SK-N-SH (cell line): ENCODE measurements around the gene PMEPA1. TPM values are rescaled to one million over a fixed set of nuclear protein-coding genes. Genes with fewer than 3 reads are reported as not detected.

Experiments
- CTCF ChIA-PET: fragments of 300-600, 350-600 bp; formaldehyde crosslinking; extraction: SDS; loops from one replicate; lab custom pipeline; 2021; lab: Yijun Ruan, JAX
- POLR2A ChIA-PET: fragments of 350-600 bp; sonication (Branson Sonifier 250); formaldehyde crosslinking; extraction: SDS; loops from one replicate; lab custom pipeline; 2020; ENCODE audit warnings: antibody characterized with exemption, inconsistent platforms; lab: Yijun Ruan, JAX
- DNase-seq: peaks from one replicate; pipeline ENCODE4 v3.0.0; 2012
- H2AFZ ChIP-seq: fragments of 200-600 bp; sonication (generic); 2 replicates; pipeline ENCODE4 v1.8.1; 2016; ENCODE audit warnings: antibody characterized with exemption, mild to moderate bottlenecking, low read depth
- H3F3A ChIP-seq: fragments of 200-600 bp; sonication (generic); replicated peaks from 2 replicates; pipeline ENCODE3; 2016; ENCODE audit warnings: antibody characterized with exemption, mild to moderate bottlenecking; ENCODE audit not compliant: insufficient read depth
- H3K27ac ChIP-seq, 2 experiments: fragments of 200-500 bp in 1 of 2; fragments of 200-600 bp in 1 of 2; sonication (Bioruptor generic) in 1 of 2; sonication (generic), shearing (Covaris generic) in 1 of 2; 2 replicates each; pipeline versions ENCODE4 v1.5.1 to v1.6.1; 2014 to 2016; ENCODE audit warnings: low read depth in 2 of 2, inconsistent platforms in 1 of 2, low read length in 1 of 2, mild to moderate bottlenecking in 1 of 2, mixed read lengths in 1 of 2
- H3K27me3 ChIP-seq: fragments of 200-600 bp; sonication (generic), shearing (Covaris generic); 2 replicates; pipeline ENCODE4 v1.6.1; 2016; ENCODE audit warnings: mixed run types; ENCODE audit not compliant: insufficient read depth
- H3K36me3 ChIP-seq, 2 experiments: fragments of 200-500 bp in 1 of 2; fragments of 200-600 bp in 1 of 2; sonication (Bioruptor generic) in 1 of 2; sonication (generic) in 1 of 2; replicated peaks in 1 of 2; 2 replicates each; pipeline versions ENCODE3 to v1.5.1; 2014 to 2016; ENCODE audit warnings: low read length in 1 of 2, mild to moderate bottlenecking in 1 of 2; ENCODE audit not compliant: insufficient read depth in 2 of 2, control insufficient read depth in 1 of 2
- H3K4me1 ChIP-seq, 2 experiments: fragments of 200-500 bp in 1 of 2; fragments of 200-600 bp in 1 of 2; sonication (Bioruptor generic) in 1 of 2; sonication (generic), shearing (Covaris generic) in 1 of 2; 2 replicates each; pipeline versions ENCODE4 v1.5.1 to v1.6.1; 2014 to 2016; ENCODE audit warnings: low read depth in 1 of 2, low read length in 1 of 2, mixed run types in 1 of 2; ENCODE audit not compliant: insufficient read depth in 2 of 2, control insufficient read depth in 1 of 2
- H3K4me2 ChIP-seq: fragments of 200-600 bp; sonication (generic), shearing (Covaris generic); 2 replicates; pipeline ENCODE4 v1.6.1; 2017; ENCODE audit warnings: mixed run types
- H3K4me3 ChIP-seq, 2 experiments: fragments of 200-500 bp in 1 of 2; fragments of 200-600 bp in 1 of 2; sonication (Bioruptor generic) in 1 of 2; sonication (generic), shearing (Covaris generic) in 1 of 2; 2 replicates each; pipeline versions ENCODE4 v1.5.1 to v1.8.1; 2014 to 2016; ENCODE audit warnings: low read depth in 2 of 2, inconsistent platforms in 1 of 2, low read length in 1 of 2, mild to moderate bottlenecking in 1 of 2, mixed read lengths in 1 of 2, moderate library complexity in 1 of 2
- H3K79me2 ChIP-seq: fragments of 200-600 bp; sonication (generic); 2 replicates; pipeline ENCODE4 v1.8.1; 2017; ENCODE audit warnings: mild to moderate bottlenecking; ENCODE audit not compliant: insufficient read depth
- H3K9ac ChIP-seq: fragments of 200-600 bp; sonication (generic); 2 replicates; pipeline ENCODE4 v1.6.1; 2017; ENCODE audit warnings: mixed run types
- H3K9me2 ChIP-seq: fragments of 200-600 bp; sonication (generic); 2 replicates; pipeline ENCODE4 v1.6.1; 2017; ENCODE audit warnings: mixed run types
- H3K9me3 ChIP-seq: fragments of 200-600 bp; sonication (generic); 2 replicates; pipeline ENCODE4 v1.6.1; 2017; ENCODE audit warnings: mixed run types, mild to moderate bottlenecking, moderate library complexity
- H4K20me1 ChIP-seq: fragments of 200-600 bp; sonication (generic); 2 replicates; pipeline ENCODE4 v1.6.1; 2017; ENCODE audit warnings: mild to moderate bottlenecking, mixed run types; ENCODE audit not compliant: insufficient read depth
- EZH2phosphoT487 ChIP-seq: fragments of 200-600 bp; sonication (generic); IDR thresholded peaks from 2 replicates; pipeline ENCODE4 v1.6.1; 2017; ENCODE audit warnings: low read depth, mixed run types, mild to moderate bottlenecking, antibody characterized with exemption, moderate library complexity, borderline replicate concordance
- GATA2 ChIP-seq: sonication (generic); formaldehyde crosslinking; IDR thresholded peaks from 2 replicates; pipeline ENCODE4 v1.5.0; 2020; ENCODE audit warnings: mild to moderate bottlenecking, missing genetic modification reagents
- MAX ChIP-seq: IDR thresholded peaks from 2 replicates; pipeline ENCODE4 v1.4.0; 2012; ENCODE audit warnings: low read depth
- NFIC ChIP-seq: IDR thresholded peaks from 2 replicates; pipeline ENCODE4 v1.4.0; 2012; ENCODE audit warnings: borderline replicate concordance
- REST ChIP-seq: IDR thresholded peaks from 2 replicates; pipeline ENCODE4 v1.6.1; 2012; ENCODE audit warnings: mild to moderate bottlenecking, low read depth, low read length, moderate library complexity
- SIN3A ChIP-seq: IDR thresholded peaks from 2 replicates; pipeline ENCODE4 v1.6.1; 2012; ENCODE audit warnings: low read depth, mild to moderate bottlenecking, low read length, moderate library complexity, borderline replicate concordance
- TEAD4 ChIP-seq: IDR thresholded peaks from 2 replicates; pipeline ENCODE4 v1.4.0; 2012; ENCODE audit warnings: mild to moderate bottlenecking, borderline replicate concordance; ENCODE audit not compliant: insufficient read depth
- WGBS: methylation state at CpG from one replicate; pipeline ENCODE4 v1.1.6; 2017; ENCODE audit warnings: low lambda C conversion rate; 5-methylcytosine and 5-hydroxymethylcytosine counted together
- polyA plus RNA-seq, 3 experiments: library from polyadenylated mRNA; depleted of rRNA; stranded (reverse); fragments of >200 nt; gene quantifications; 2 replicates each; pipeline ENCODE4 v1.2.3, GENCODE V29; 2012
- TF ChIP-seq, protein P1 (sequence below): IDR thresholded peaks from 2 replicates; pipeline ENCODE4 v1.4.0; 2012; ENCODE audit warnings: low read depth, borderline replicate concordance

Gene PMEPA1
- polyA plus RNA-seq, 1 of the 3 experiments (the other 2 are of a cell fraction), result 7.1 TPM

- H3K9ac ChIP-seq, result no peak overlapping the region
- no peak overlapping the region for H3K4me2 ChIP-seq
- H3K4me1 ChIP-seq, result peaks cover 16 to 87% of the 10 kb centered on the region in 2 experiments
- peaks cover 0 to 4% of the 10 kb centered on the region in 2 experiments for H3K36me3 ChIP-seq
- no peaks in the 10 kb centered on the region for H3K9me3 ChIP-seq
- no peak overlapping the region for H2AFZ ChIP-seq
- DNase-seq, result no peak
- H3K4me3 ChIP-seq, result no peak overlapping the region
- 100% methylated on average over 6 of the region's 7 CpGs for WGBS
- no peaks in the 10 kb centered on the region for H3K9me2 ChIP-seq
- CTCF ChIA-PET, result interaction anchor here (0.9 to 1.7 kb wide), 3 partner anchors 20 to 385 kb away, joined by 3 to 4 read pairs (median 4); no protein-coding TSS in a partner anchor
- no peak overlapping the region for H3K27ac ChIP-seq
- TF ChIP-seq NFIC, result no peak
- no peak for TF ChIP-seq MAX
- no peak for TF ChIP-seq GATA2 (CRISPR knock-in tag)
- no peak for TF ChIP-seq TEAD4
- TF ChIP-seq, all 33 proteins: peak for 0
- POLR2A ChIA-PET, result interaction anchor here (1.2 kb wide), 1 partner anchor 13 kb away, joined by 3 read pairs; no protein-coding TSS in a partner anchor
- no peaks in the 10 kb centered on the region for H3K27me3 ChIP-seq
- H3K79me2 ChIP-seq, result peaks cover 91% of the 10 kb centered on the region
- peaks cover 32% of the 10 kb centered on the region for H3F3A ChIP-seq
- H4K20me1 ChIP-seq, result peaks cover 53% of the 10 kb centered on the region
These were observed 8.2 kb downstream of the PMEPA1 start for GRCh38 chr20:57701651-57702050.

- no peak overlapping the region for H2AFZ ChIP-seq
- ChIA-PET POLR2A (no interaction called here), CTCF (interaction anchor here (0.9 kb wide), 1 partner anchor 386 kb away, joined by 3 read pairs; no protein-coding TSS in a partner anchor)
- peaks cover 18 to 87% of the 10 kb centered on the region in 2 experiments for H3K4me1 ChIP-seq
- no peaks in the 10 kb centered on the region for H3K9me3 ChIP-seq
- no peak overlapping the region for H3K4me3 ChIP-seq
- no peak overlapping the region for H3K9ac ChIP-seq
- H3K79me2 ChIP-seq, result peaks cover 91% of the 10 kb centered on the region
- no peak for DNase-seq
- 84% methylated on average over 5 of the region's 6 CpGs for whole genome bisulfite sequencing
- no peaks in the 10 kb centered on the region for H3K9me2 ChIP-seq
- no peak overlapping the region for H3K4me2 ChIP-seq
- peaks cover 47% of the 10 kb centered on the region for H4K20me1 ChIP-seq
- H3K27me3 ChIP-seq, result no peaks in the 10 kb centered on the region
- TF ChIP-seq EZH2phosphoT487 (no peak), REST (no peak), SIN3A (no peak)
- TF ChIP-seq, protein P1, sequence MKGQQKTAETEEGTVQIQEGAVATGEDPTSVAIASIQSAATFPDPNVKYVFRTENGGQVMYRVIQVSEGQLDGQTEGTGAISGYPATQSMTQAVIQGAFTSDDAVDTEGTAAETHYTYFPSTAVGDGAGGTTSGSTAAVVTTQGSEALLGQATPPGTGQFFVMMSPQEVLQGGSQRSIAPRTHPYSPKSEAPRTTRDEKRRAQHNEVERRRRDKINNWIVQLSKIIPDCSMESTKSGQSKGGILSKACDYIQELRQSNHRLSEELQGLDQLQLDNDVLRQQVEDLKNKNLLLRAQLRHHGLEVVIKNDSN, result no peak
- no peak overlapping the region for H3K27ac ChIP-seq
- H3K36me3 ChIP-seq, result peaks cover 0 to 4% of the 10 kb centered on the region in 2 experiments
- peaks cover 32% of the 10 kb centered on the region for H3F3A ChIP-seq
These were observed 8.7 kb downstream of the PMEPA1 start for GRCh38 chr20:57701090-57701489.
